HL-60 (cell line): ENCODE results near the gene SMARCA2.

Experiments
- DNase-seq, 2 experiments: peaks; one replicate each; pipeline ENCODE4 v3.0.0-alpha.2; 2010 to 2020; ENCODE audit warnings: low read depth in 1 of 2, low spot score in 1 of 2
- H3K27ac ChIP-seq: fragments of 250-450 bp; sonication (Bioruptor Pico); replicated peaks from 2 replicates; pipeline ENCODE4 v1.5.1; 2020; ENCODE audit warnings: mild to moderate bottlenecking, moderate library complexity
- H3K27me3 ChIP-seq: fragments of 250-450 bp; sonication (Bioruptor Pico); 2 replicates; pipeline ENCODE4 v1.5.1; 2021; ENCODE audit warnings: mild to moderate bottlenecking, moderate library complexity; ENCODE audit not compliant: insufficient read depth, poor library complexity, severe bottlenecking
- H3K4me3 ChIP-seq: replicated peaks from 2 replicates; pipeline ENCODE4 v1.5.1; 2011; ENCODE audit warnings: mild to moderate bottlenecking, control low read depth, low read length; ENCODE audit not compliant: insufficient read depth
- CTCF ChIP-seq: IDR thresholded peaks from one replicate; pipeline ENCODE4 v1.5.1; 2011; ENCODE audit warnings: low read length, control low read depth, inconsistent platforms; ENCODE audit not compliant: insufficient read depth
- GABPA ChIP-seq: IDR thresholded peaks from 2 replicates; pipeline ENCODE4 v1.6.1; 2012; ENCODE audit warnings: low read depth
- POLR2AphosphoS5 ChIP-seq: IDR thresholded peaks from 2 replicates; pipeline ENCODE4 v1.6.1; 2012; ENCODE audit warnings: low read depth
- REST ChIP-seq: IDR thresholded peaks from 2 replicates; pipeline ENCODE4 v1.6.1; 2012; ENCODE audit warnings: low read depth; ENCODE audit not compliant: insufficient replicate concordance
- SPI1 ChIP-seq: IDR thresholded peaks from 2 replicates; pipeline ENCODE4 v1.6.1; 2012; ENCODE audit warnings: low read depth, mild to moderate bottlenecking, borderline replicate concordance

Gene SMARCA2

GRCh38 chr9:2231101-2231500 lies 216.0 kb downstream of the SMARCA2 start:
- TF ChIP-seq GABPA = no peak
- no peak for TF ChIP-seq CTCF
- TF ChIP-seq REST = no peak
- TF ChIP-seq SPI1 = no peak
- no peak for TF ChIP-seq POLR2AphosphoS5
- no peak overlapping the region for H3K27ac ChIP-seq
- no peak for DNase-seq
- H3K4me3 ChIP-seq = no peak overlapping the region
- H3K27me3 ChIP-seq = no peaks in the 10 kb centered on the region

- no peak for DNase-seq
- H3K4me3 ChIP-seq = no peak overlapping the region
- H3K27ac ChIP-seq = no peak overlapping the region
- TF ChIP-seq SPI1 (no peak), CTCF (no peak)
- H3K27me3 ChIP-seq = no peaks in the 10 kb centered on the region
Observed at GRCh38 chr9:2231829-2232228, 216.7 kb downstream of the SMARCA2 start.

GRCh38 chr9:2233274-2233673 lies 218.1 kb downstream of the SMARCA2 start:
- Histone ChIP-seq H3K4me3 (no peak overlapping the region), H3K27ac (no peak overlapping the region), H3K27me3 (no peaks in the 10 kb centered on the region)
- no peak for DNase-seq
- TF ChIP-seq SPI1 (no peak), CTCF (no peak), GABPA (no peak), POLR2AphosphoS5 (no peak), REST (no peak)

GRCh38 chr9:2234371-2234893 lies 219.3 kb downstream of the SMARCA2 start:
- TF ChIP-seq SPI1 (no peak), CTCF (no peak), POLR2AphosphoS5 (no peak), GABPA (no peak), REST (no peak)
- Histone ChIP-seq H3K27ac (no peak overlapping the region), H3K4me3 (no peak overlapping the region), H3K27me3 (no peaks in the 10 kb centered on the region)
- DNase-seq = no peak
